NCI-H2171 treated with DMSO at 0.1 percent for 48 hours (cell line): ENCODE measurements around the gene TBX4.

ENCODE experiments used
- DNase-seq: peaks from one replicate; lab custom pipeline; 2025; lab: John Stamatoyannopoulos, UW

TBX4 gene

DNA sequence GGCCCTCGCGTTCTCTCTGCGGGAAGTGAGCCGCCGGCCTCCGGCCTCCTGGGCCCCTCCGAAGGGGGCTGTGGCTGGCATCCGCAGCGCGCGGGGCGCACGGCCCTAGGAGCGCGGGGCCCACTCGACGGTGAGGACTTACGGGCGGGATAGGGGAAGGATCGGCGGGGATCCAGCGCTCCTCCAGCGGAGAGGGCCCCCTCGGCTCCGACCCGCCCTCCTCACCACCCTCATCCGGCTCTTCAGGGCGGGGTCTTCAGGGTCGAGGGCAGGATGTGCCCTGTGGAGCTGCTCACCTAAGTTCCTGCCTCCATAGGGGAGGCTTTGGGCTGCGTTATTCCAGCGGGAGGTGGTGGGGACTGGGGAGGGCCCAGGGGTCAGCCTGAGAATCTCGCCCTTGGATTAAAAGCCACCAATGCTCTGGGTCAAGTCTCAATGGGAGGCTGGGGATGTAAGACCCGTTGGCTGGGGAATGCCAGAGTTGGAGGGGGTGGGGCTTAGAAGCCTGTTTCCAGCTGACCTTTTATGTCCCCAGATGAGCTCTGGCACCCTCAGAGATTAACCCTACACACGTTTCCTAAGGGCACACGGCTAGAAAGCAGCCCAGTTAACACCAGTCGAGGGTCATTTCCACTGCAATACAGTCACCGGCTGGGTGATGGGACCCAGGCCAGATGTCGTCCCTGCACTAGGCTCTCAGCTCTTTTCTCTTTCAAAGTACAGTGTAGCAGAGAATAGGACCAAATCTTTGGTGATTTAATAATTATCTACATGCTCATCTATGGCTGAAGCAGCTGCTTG, 39.2 kb upstream of the TBX4 start:
- no peak for DNase-seq

DNA sequence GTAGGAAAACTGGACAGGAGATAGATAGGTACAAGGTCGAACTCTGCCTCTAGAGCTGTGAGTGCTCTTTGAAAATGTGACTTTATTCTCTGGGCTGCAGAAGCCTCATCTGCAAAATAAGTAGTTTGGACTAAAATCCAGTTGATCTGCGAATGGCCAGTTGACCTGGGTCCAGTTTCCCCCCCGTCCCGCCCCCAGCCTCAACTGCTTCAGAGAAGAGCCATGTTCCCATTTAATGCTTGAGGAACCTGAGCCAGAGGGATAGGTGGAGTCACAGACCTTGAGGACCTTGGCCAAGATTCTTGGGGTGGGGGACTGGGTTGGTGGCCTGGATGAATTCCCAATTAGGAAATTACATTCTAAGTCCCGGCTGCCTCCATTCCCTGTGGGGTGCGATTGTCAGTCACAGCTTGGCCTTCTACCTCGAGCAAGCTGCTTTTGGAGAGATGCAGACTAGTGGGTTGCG, 38.5 kb upstream of the TBX4 start:
- no peak for DNase-seq

DNA sequence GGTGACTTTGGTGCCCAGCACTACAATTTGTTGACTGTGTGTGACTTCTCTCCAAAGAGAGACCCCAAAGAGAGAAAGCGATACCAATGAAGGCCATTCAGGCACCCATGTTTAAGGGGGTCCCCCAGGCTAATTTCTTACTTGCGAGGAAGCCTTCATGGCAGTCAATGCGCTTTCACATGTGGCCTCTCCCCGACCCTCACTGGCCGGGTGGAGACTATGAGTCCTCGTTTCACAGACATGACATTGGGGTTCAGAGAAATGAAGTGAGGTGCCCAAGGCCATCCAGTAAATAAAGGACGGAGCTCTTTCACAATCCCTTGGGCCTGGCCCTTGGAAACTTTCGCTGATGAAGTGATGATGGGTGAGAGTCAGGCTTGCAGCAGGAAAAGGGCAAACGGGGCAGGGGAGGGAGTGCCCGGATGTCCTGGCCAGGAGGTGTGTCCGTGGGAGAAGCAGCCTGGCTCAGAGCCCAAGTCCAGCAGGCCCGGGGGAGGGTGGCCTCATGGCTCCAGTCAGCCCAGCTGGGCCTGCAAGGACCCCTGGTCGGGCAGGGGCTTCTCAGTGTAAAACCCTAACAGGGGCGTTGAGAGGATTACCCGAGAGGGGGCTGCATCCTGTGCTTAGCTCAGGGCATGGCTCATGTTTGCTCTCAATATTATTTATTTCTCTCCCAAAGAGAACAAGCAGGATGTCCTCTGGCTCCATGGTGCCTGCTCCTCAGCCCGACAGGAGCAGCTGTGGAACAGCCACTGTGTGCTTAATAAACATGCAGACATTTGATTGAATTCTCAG, 37.9 kb upstream of the TBX4 start:
- no peak for DNase-seq

DNA sequence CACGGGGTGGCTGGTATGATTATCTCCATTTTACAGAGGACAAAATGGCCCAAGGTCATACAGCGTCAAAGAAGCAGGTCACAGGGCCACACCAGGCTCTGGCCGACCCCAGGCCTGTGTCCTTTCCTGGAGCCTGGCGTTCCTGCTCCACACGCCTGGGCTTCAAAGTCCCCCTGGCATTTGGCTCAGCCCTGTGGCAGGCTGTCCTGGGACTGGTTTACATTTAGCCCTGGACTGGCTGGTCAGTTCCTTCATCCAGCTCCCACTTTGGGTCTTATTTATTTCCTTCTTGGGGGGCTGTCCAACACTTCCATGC, 37.3 kb upstream of the TBX4 start:
- DNase-seq: no peak

DNA sequence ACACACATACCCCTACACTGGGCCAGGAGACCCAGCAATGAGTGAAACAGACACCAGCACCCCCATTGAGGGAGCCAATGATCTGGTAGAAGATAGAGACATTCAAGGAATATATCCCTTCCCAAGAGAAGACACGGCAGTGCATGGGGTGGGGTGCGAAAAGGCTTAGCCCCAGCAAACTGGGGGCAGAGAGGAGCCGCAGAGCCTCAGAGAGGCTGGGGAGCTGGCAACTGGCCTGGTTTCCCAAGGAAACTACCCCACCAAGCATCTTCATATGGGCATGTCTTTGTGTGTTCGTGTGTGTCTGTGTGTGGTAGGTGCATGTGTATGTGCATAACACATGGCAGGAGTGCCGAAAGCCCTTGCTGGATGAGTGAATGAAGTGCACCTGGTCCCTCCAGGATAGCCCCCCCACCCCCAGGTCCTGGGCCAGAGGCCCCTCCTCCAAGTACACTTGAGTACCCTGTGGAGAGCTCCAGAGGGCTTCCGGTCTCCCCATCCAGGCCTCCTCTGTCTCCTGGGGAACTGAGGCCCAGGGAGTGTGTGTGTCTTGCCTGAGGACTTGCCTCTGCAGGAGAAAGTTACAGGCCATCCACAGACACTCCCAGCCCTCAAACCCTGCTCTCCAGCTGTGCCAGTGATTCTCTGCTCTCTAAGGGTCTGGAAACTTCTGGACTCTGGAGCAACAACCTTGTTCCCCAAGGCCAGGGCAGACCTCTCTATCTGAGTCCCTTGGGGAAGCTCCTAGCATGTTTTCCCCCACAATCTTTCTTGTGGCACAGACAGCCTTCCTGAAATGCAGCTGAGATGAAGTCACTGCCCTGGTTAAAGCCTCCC, 36.6 kb upstream of the TBX4 start:
- no peak for DNase-seq

DNA sequence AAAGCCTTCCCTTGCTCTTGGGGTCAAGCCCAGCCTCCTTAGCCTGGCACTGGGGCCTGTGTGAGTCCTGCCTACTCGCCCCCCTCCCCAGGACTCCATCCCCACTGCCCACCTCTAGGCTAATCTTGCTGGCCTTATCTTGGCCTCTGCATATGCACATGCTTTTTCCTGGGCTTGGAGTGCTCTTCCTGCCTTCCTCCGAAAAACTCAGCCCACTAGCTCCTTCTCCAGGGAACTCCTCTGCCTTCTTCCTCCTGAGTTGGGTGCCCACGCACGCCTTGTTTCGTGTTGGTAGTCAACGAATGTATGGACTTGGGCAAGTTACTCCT, 36.0 kb upstream of the TBX4 start:
- DNase-seq: no peak

DNA sequence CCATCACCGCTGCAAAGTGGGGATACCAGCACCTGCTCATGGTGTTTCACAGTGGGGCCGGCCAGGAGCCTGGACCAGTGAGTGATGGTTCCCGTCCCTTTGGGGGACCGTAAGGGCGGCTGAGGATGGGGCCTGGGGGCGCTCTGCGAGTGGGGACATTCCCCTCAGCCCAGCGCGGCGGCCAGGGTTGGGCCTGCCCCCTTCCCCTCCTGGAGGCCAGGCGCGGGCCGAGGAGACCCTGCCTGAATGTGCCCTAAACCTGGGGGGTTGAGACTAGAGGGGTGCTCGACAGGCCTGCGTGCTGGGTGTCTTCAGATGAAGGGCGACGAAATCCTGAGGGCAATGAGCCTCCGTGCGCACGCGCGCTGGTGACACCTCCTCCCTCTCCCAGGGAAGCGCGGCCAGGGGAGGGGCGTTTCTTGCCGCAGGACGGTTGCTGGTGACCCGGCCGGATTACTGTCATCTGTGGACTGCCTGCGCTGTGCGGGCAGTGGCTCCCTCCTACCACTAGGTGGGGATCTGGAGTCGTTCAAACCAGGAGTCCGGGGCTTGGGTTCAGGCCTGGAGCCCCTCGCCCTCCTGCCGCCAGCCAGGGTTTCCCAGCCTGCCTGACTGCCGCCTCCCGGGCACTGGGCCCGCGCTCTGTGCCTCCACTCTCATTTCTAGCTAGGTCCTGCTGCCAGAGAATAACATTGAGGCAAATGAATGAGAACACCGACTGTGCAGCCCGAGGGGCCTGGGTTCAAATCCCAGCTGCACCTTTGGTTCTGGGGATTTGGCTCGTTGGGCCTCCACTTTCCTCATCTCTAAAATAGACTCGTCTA, 35.5 kb upstream of the TBX4 start:
- peak; percentile 56 for DNase-seq

DNA sequence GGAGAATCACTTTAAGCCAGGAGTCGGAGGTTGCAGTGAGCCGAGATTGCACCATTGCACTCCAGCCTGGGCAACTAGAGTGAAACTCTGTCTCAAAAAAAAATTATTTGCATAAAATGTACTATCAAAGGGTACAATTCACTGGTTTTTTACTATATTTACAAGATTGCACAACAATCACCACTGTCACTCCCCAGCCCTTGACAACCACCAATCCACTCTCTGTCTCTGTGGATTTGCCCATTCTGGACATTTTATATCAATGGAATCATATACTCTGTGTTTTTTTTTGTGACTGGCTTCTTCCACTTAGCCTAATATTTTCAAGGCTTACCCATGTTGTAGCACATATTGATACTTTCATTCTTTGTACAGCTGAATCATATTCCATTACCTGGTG, 33.8 kb upstream of the TBX4 start:
- DNase-seq: no peak

DNA sequence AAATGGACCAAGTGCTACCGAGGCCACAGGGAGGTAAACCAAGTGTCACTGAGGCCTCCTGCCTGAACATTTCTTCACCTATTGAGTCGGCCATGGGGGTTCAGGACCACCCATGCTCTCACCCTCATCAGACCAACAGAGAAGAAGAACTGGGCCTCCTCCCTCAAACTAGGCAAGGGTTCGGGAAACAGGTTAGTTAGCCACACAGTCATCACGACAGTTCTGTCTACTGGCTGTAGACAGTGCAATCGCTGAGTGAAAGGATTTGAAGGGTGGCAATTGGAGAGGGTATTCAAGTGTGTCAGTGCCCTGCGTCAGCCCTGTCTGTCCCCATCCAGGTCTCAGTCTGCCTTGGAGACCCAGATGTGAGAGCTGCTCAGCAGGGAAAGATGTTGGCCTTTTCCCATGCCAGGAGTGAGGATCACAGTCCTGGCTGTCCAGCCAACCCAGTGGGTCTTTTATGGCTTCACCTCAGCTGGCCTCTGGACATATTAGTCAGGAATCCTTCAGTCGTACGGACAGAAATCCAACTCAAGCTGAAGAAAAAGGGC, 32.7 kb upstream of the TBX4 start:
- no peak for DNase-seq

DNA sequence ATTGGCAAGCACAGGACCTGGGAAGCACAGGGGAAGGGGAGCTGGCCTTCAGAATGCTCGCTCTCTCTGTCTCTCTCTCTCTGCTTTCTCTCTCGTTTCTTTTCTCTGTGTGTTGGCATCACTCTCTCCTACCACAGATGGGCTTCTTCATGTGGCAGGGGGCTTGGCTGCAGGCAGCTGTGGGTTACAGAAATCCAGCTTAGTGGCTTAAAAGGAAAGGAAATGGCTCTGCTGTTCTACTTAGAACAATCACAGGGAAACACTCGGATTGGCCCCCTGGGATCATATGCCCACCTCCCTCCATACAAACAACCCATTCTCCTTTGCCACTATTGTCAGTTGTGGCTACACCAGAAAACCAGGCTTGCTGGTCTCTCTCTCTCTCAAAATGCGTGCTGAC, 32.2 kb upstream of the TBX4 start:
- no peak for DNase-seq

DNA sequence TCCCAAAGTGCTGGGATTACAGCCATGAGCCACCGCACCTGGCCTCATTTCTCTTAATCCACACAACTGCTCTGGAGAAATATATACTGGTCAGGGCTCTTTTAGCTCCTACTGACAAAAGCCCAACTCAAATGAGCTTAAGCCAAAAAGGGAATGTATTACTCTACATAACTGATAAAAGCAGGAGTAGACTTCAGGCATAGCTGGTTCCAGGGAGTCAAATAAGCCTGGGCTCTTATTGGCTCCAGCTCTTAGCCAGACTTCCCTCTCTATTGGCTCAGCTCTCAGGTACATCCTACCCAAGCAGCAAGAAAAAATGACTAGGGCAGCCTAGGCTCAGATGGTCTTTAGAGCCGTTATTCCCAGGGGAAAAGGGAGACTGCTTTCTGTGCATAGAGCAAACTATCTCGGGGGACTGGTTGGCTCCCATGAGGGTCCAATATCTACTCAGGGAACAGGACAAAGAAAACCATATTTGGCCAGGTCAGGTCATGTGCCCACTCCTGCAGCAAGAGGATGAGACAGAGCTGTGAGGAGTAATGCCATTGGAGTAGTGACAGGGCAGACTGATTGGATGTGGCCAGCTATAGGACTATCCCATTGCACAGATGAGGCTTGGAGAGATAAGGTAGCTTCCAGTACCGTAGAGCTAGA, 31.4 kb upstream of the TBX4 start:
- no peak for DNase-seq

DNA sequence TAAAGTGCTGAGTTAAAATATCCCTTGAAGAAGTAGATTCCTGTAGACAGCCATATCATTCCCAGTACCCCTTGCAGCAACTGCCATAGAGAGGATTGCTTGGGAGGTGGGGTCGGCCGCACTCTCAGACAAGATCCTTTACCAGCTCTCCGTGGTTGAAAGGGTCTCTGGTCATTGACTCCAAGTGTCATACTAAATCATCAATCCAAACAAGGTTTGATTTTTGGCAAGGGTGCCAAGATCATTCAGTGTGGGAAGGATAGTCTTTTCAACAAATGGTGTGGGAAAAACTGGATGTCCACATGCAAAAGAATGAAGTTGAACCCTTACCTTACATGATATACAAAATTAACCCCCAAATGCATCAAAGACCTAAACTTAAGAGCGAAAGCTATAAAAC, 30.8 kb upstream of the TBX4 start:
- DNase-seq: no peak

DNA sequence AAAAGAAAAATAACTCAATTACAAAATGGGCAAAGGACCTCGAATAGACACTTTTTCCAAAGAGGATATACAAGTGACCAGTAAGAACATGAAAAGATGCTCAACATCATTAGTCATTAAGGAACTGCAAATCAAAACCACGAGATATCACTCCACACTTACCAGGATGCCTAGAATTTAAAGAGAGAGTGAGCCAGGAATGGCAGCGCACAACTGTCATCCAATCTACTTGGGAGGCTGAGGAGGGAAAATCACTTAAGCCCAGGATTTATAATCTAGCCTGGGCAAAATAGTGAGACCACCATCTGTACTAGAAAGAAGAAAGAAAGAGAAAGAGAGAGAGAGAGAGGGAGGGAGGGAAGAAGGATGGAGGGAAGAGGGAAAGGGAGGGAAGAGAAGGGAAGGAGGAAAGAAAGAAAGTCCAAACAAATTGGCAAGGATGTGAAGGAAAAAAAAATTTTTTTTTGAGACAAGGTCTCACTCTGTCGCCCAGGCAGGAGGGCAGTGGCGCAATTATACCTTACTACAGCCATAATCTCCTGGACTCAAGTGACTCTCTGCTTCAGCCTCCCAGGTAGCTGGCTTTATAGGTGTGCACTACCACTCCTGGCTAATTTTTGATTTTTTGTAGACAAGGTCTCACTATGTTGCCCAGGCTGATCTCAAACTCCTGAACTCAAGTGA, 30.0 kb upstream of the TBX4 start:
- no peak for DNase-seq

DNA sequence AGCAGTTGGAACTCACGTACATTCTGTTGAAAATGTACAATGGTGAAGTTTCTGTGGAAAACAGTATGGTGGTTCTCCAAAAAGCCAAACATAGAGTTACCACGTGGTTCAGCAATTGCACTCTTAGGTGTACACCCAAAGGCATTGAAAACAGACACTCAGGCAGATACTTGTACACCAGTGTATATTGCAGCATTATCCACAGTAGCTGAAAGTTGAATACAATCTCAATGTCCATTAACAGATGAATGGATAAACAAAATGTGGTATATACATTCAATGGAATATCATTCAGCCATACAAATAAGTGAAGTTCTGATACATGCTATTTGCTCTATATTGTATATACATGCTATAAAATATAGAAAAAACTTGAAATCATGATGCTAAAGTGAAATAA, 29.4 kb upstream of the TBX4 start:
- DNase-seq: no peak

DNA sequence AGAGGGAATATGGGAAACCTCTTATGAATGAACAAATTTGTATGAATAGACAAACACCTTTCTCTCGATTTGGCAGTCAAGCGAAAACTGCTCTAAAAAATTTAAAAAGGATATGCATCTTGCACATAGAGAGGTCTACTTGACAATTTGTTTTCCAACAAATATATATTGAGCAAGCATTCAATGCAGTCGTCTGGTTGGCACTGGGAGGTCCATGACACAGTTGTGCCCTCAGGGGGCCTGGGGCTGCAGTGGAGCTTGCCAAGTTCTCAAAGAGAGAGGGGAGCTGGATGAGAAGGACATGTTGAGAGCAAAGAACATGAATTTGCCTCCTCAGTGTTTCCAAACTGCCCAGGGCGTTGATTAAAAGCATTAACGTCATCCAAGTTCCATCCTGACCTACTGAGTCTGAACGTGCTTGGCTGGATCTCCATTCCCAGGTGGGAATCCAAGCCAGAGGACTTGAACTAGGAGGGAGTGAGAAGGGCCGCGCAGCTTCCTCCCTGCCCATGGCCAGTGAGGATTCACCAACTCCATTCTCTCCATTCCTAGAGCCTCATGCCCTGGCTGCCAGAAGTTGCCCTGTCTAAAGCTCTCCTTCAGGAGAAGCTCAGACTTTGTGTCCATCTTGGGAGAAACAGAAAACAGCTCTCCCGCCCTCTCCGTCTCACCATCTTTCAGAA, 28.1 kb upstream of the TBX4 start:
- no peak for DNase-seq

DNA sequence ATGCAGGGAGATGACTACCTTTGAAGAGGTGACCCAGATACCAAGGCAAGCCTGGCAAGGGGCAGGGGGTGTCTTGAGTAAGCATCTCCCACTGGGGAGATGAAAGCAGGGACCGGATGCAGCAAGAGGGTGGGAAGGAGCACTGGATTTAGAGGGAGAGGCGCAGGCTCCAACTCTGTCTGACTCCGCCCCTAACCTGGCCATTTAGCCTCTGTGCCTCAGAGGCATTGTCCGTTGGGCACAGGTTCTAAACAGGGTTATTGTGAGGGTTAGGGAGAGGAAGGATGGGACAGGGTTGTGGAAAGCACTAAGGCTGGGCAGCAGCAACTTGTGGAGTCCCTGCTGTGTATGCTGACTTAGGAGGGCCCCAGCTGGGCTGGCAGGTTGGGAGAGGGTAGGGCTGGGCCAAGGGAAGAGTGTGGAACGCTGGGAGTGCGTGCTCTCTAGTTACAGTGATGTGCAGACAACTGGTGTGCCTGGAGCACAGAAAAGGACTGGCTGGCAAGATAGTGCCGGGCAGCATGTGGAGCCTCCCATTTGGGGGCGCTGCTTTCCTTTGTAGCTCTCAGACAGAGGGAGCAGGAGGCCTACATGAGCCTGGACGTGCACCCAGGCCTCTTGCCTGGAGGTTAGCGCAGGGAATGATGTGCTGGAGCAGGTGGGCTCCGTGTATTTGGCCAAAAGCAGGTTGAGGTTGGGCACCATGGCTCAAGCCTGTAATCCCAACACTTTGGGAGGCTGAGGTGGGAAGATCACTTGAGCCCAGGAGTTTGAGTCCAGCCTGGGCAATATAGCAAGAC, 26.3 kb upstream of the TBX4 start:
- DNase-seq: no peak

DNA sequence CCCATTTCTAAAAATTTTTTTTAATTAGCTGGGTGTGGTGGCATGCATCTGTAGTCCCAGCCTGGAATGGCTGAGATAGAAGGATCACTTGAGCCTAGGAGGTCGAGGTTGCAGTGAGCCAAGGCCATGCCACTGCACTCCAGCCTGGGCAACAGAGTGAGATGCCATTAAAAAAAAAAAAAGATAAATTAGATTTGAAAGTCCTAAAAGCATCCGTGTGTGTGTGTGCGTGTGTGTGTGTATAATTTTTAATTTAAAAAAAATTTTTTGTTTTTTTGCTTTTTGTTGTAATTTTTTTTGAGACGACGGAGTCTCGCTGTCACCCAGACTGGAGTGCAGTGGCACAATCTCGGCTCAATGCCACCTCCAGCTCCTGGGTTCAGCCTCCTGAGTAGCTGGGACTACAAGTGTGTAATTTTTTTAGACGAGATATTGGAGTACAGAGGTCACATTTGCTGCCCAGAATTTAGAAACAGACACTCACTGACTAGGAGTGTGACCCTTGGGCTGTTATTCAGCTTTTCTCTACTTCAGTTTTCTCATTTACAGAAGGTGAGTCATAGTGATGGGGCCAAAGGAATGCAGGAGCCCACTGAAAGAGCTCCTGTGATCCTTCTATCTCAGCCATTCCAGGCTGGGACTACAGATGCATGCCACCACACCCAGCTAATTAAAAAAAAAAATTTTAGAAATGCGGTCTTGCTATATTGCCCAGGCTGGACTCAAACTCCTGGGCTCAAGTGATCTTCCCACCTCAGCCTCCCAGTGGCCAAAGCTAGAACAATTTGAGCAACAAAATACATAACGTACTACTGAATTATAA, 25.5 kb upstream of the TBX4 start:
- DNase-seq: no peak

DNA sequence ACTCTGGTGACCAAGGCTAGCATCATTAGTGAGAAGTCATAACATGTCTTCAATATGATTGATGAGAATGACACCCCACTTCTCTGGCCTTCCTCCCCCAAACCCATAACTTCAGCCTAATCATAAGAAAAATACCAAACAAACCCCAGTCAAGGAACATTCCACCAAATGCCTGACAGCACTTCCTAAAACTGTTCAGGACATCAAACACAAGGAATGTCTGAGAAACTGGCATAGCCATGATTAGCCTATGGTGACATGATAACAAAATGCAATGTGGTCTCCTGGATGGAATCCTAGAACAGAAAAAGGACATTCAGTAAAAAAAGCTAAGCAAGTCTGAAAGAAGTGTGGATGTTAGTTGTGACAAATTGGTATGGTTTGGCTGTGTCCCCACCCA, 24.7 kb upstream of the TBX4 start:
- DNase-seq: no peak
